Measurements from ENCODE around the gene PRELID2. TPM values are rescaled to one million over a fixed set of nuclear protein-coding genes. Genes with fewer than 3 reads are reported as not detected.

PRELID2 gene
- polyA plus RNA-seq, 3 donors, result 0.77 to 2.0 (median 1.5) TPM

DNA sequence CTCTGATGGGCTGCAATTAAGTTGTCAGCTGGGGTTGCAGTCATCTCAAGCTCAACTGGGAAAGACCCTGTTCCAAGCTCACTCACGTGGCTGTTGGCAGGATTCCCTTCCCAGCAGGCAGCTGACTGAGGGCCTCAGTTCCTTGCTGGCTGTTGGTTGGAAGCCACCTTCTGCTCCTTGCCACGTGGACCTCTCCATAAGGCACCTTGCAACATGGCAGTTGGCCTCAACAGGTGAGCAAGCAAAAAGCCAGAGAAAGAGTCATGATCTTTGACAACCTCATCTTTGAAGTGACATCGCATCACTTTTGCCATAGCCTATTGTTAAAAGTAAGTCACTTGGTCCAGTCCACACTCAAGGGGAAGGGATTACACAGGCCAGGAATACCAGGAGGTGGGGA, 17.8 kb upstream of the PRELID2 start:
- Mint-ChIP-seq H3K4me1 (peaks cover 9% of the 10 kb centered on the region), H3K9me3 (peaks cover 0 to 2% (median 0%) of the 10 kb centered on the region in 7 donors), H3K36me3 (no peaks in the 10 kb centered on the region), H3K27me3 (ENCODE audit: low read depth in 3 of 3) (peaks cover 4 to 10% (median 7%) of the 10 kb centered on the region in 3 donors), H3K4me3 (no peak overlapping the region), H3K27ac (no peak overlapping the region)
- Histone ChIP-seq H3K79me2 (ENCODE audit: insufficient read depth, low read length) (no peaks in the 10 kb centered on the region), H3K36me3 (replicated peaks in 1 of 2; ENCODE audit: control insufficient read depth in 1 of 2, insufficient read depth in 2 of 2, low read length in 2 of 2) (no peaks in the 10 kb centered on the region), H3K9ac (ENCODE audit: insufficient read depth, low read length, poor library complexity, severe bottlenecking) (no peak overlapping the region), H3K9me3 (replicated peaks in 1 of 2; ENCODE audit: control insufficient read depth in 1 of 2, insufficient read depth in 1 of 2, low read length in 2 of 2) (no peaks in the 10 kb centered on the region), H2AFZ (ENCODE audit: insufficient read depth, low read depth, low read length, poor library complexity, severe bottlenecking) (no peak overlapping the region), H3K4me2 (replicated peaks; ENCODE audit: extremely low read depth, low read length, poor library complexity, severe bottlenecking) (no peak overlapping the region), H3K4me3 (replicated peaks in 1 of 3; ENCODE audit: low read depth in 2 of 3, low read length in 3 of 3) (no peak overlapping the region), H3K27ac (ENCODE audit: low read depth in 1 of 2, low read length in 2 of 2) (no peak overlapping the region), H3K4me1 (ENCODE audit: control insufficient read depth in 1 of 2, insufficient read depth in 2 of 2, low read length in 2 of 2) (peaks cover 7 to 9% of the 10 kb centered on the region in 2 donors), H3K27me3 (ENCODE audit: control insufficient read depth in 2 of 2, insufficient read depth in 2 of 2, low read length in 2 of 2) (no peaks in the 10 kb centered on the region), H4K20me1 (ENCODE audit: insufficient read depth, low read length) (no peaks in the 10 kb centered on the region)
- intact Hi-C loops (cut with micrococcal nuclease), result no loop called here
- no peak for DNase-seq
- TF ChIP-seq CTCF (IDR thresholded peaks at IDR 0.05), result no peak
- WGBS (ENCODE audit: insufficient coverage), result 88% methylated on average over 2 of the region's 3 CpGs

DNA sequence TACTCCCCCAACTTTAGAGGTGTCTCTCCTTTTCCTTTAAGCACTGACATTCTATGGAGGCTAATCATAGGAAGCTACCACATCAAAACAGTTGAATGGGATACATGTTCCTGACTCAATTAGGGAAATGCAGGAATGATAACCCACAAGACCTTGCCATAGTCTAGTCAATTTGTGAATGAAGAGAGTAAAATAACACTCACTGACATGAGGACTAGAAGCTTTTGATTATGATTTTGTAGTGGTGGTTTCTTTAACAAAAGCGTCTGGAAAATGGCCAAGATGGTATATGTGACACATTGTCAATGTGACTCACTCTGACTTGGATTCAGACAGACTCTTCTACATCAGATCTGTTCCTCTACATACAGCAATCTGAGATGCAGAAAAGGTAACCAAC, 13.7 kb upstream of the PRELID2 start:
- H3K79me2 ChIP-seq (ENCODE audit: insufficient read depth, low read length), result no peaks in the 10 kb centered on the region
- no peaks in the 10 kb centered on the region for H3K36me3 ChIP-seq (replicated peaks in 1 of 2; ENCODE audit: control insufficient read depth in 1 of 2, insufficient read depth in 2 of 2, low read length in 2 of 2)
- no peaks in the 10 kb centered on the region for H3K27me3 ChIP-seq (ENCODE audit: control insufficient read depth in 2 of 2, insufficient read depth in 2 of 2, low read length in 2 of 2)
- H3K4me3 ChIP-seq (replicated peaks in 1 of 3; ENCODE audit: low read depth in 2 of 3, low read length in 3 of 3), result no peak overlapping the region
- 80% methylated on average over 1 of the region's 1 CpG for WGBS (ENCODE audit: insufficient coverage)
- H2AFZ ChIP-seq (ENCODE audit: insufficient read depth, low read depth, low read length, poor library complexity, severe bottlenecking), result no peak overlapping the region
- no peak for TF ChIP-seq CTCF (IDR thresholded peaks at IDR 0.05)
- Mint-ChIP-seq H3K4me1 (no peaks in the 10 kb centered on the region), H3K36me3 (no peaks in the 10 kb centered on the region), H3K27ac (no peak overlapping the region), H3K27me3 (ENCODE audit: low read depth in 3 of 3) (peaks cover 0 to 2% (median 2%) of the 10 kb centered on the region in 3 donors), H3K9me3 (peaks cover 0 to 2% (median 0%) of the 10 kb centered on the region in 7 donors), H3K4me3 (no peak overlapping the region)
- H3K27ac ChIP-seq (ENCODE audit: low read depth in 1 of 2, low read length in 2 of 2), result no peak overlapping the region
- no peaks in the 10 kb centered on the region for H3K9me3 ChIP-seq (replicated peaks in 1 of 2; ENCODE audit: control insufficient read depth in 1 of 2, insufficient read depth in 1 of 2, low read length in 2 of 2)
- intact Hi-C loops (cut with micrococcal nuclease), result no loop called here
- H4K20me1 ChIP-seq (ENCODE audit: insufficient read depth, low read length), result no peaks in the 10 kb centered on the region
- DNase-seq, result no peak
- no peak overlapping the region for H3K9ac ChIP-seq (ENCODE audit: insufficient read depth, low read length, poor library complexity, severe bottlenecking)
- H3K4me1 ChIP-seq (ENCODE audit: control insufficient read depth in 1 of 2, insufficient read depth in 2 of 2, low read length in 2 of 2), result no peaks in the 10 kb centered on the region
- no peak overlapping the region for H3K4me2 ChIP-seq (replicated peaks; ENCODE audit: extremely low read depth, low read length, poor library complexity, severe bottlenecking)
